NCI-H1105 (cell line): ENCODE data around the gene ALG14.

Experiments used
- DNase-seq: peaks from one replicate; lab custom pipeline; 2025; lab: John Stamatoyannopoulos, UW

Gene ALG14

GRCh38 chr1:94980582-94981574 is 91.9 kb downstream of the ALG14 start:
- DNase-seq = no peak

- DNase-seq = no peak
These were observed 92.8 kb downstream of the ALG14 start for GRCh38 chr1:94979656-94980581.

GRCh38 chr1:94979131-94979530 is 93.6 kb downstream of the ALG14 start:
- no peak for DNase-seq

- no peak for DNase-seq
These were observed 94.3 kb downstream of the ALG14 start for GRCh38 chr1:94978401-94978800.

GRCh38 chr1:94976971-94977548 is 95.7 kb downstream of the ALG14 start:
- DNase-seq = no peak

GRCh38 chr1:94974824-94975223 is 97.9 kb downstream of the ALG14 start:
- DNase-seq = no peak

- no peak for DNase-seq
These were observed 98.5 kb downstream of the ALG14 start for GRCh38 chr1:94974241-94974640.

GRCh38 chr1:94973309-94973922 is 99.3 kb downstream of the ALG14 start:
- DNase-seq = no peak

- no peak for DNase-seq
These were observed 101.2 kb downstream of the ALG14 start for GRCh38 chr1:94971491-94971924.

GRCh38 chr1:94970783-94971182 is 102.0 kb downstream of the ALG14 start:
- no peak for DNase-seq

GRCh38 chr1:94969137-94969536 is 103.6 kb downstream of the ALG14 start:
- no peak for DNase-seq

GRCh38 chr1:94966033-94966432 is 106.7 kb downstream of the ALG14 start:
- DNase-seq = no peak

GRCh38 chr1:94963864-94964263 is 108.9 kb downstream of the ALG14 start:
- DNase-seq = no peak

- no peak for DNase-seq
These were observed 110.1 kb downstream of the ALG14 start for GRCh38 chr1:94962409-94963265.

GRCh38 chr1:94961988-94962387 is 110.8 kb downstream of the ALG14 start:
- no peak for DNase-seq

GRCh38 chr1:94961582-94961981 is 111.2 kb downstream of the ALG14 start:
- no peak for DNase-seq

- no peak for DNase-seq
These were observed 114.7 kb downstream of the ALG14 start for GRCh38 chr1:94958081-94958480.

- DNase-seq = no peak
These were observed 116.8 kb downstream of the ALG14 start for GRCh38 chr1:94955767-94956632.

- no peak for DNase-seq
These were observed 118.2 kb downstream of the ALG14 start for GRCh38 chr1:94954263-94955220.
